HG02840 (cell line): ENCODE results near the gene SYTL3.

Experiments used
- ATAC-seq: cut with Tn5 transposase; IDR thresholded peaks from one replicate; pipeline ENCODE4 v1.9.1; 2021; ENCODE audit warnings: mild to moderate bottlenecking, moderate library complexity, moderate number of reproducible peaks; ENCODE audit not compliant: unreplicated experiment, low FRiP score

SYTL3 gene

DNA sequence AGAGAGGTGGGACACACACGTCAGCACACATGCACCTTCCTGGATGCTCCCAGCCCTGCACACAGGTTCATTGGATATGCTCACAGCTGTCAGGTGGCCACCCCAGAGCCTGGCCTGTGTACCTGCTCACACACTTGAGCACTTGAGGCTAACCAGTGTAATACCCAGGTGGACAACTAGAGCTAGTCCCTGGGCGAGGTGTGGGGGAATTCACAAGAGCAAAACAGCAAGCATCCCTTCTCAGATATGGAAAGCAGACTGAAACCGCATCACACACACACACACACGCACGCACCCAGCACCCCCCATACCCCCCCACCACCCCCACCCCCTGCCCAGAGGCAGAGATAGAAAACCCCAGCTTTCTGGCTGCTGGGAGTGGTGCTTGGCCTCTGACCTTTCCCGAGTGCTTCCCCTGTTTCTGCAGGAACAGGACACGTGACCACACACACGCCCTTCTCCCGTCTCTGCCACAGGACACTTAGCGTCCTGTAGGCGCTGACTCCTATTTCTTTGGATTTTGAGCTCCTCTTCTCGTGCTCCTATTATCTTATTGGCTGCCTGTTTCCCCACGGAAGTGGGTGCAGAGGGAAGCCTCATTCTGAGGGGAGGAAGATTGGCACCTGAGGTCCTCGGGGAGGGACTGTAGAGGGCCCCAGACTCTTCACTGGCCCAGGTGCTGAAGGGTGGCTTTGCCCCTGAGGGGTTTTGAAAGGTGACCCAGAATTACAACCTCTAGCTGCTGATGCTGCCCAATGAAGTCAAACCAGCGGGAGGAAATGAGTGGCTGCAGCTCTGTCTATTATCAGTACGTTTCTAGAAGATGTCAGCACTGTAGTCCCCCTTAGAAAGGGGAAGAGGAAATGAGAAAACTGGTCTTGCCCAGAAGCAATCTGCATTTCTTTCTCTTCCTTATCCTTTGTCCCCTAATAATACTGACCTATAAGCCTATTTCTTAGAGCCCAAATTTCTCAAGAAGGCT lies 65.8 kb downstream of the SYTL3 start:
- no peak for ATAC-seq

DNA sequence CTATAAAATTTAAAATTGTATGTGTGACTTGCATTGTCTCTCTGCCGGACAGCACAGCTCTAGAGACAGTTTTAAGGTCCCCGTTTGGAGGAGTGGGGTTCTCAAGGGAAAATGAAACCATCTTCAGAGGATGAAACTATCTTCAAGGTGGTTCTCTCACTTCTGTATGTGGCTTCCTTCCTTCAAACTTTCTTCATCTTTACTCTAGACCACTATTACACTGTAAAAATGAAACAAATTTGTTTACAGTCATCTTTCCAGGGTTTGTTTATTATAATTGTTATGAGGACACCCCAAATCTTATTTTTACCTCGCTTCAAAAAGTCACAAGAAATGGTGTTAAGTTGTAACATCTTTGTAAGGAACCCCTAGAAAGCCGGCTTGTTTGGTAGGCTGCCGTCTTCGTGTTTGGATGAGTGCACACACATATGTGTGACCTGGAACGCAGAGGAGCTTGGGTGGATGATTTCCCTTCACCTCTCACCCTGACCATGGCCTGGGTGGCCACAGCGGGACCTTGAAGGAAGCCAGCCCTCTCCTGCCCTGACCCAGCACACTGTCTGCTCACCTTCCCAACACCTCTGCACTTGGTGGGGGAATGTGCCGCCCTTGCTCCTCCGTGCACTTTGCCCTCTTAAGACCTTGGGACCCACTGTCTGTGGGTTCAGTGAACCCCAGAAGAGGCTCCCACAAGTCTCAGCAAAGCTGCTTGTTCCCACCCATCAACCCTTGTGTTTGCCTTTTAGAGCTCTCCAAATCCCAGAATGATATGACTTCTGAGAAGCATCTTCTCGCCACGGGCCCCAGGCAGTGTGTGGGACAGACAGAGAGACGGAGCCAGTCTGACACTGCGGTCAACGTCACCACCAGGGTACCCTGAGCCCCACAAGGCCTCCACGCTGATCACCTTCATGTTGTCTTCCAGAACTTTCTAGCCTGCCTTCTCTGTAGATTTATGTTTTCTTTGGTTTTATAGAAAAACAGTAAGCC lies 67.8 kb downstream of the SYTL3 start:
- ATAC-seq: peak; percentile 64

DNA sequence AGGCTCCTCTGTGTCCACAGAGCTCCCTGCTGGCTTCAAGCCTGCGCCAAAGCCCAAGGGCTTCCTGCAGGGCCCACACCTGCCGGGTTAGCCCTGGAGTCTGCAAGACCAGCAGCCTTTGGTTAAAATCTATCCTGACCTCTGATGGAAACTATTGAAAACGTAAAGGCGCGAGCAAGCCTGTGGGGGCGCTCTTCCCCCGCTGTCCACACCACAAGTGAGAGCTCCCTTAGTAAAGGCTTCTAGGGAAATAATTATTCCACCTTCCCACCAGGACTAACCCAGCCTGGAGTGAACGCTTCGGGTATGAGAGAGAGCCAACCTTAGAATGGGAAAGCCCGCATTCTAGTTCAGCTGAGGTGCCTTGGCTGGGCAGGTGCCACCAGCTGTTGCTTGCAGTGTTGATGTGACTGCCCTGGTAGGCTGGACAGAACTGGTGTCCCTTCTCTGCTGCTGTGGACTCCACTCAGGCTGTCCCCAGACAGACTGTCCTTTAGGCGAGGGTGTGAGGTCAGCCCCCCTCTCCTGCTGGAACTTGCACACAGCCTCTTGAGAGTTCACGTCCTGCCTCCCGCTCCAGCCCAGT lies 68.7 kb downstream of the SYTL3 start:
- ATAC-seq: no peak

DNA sequence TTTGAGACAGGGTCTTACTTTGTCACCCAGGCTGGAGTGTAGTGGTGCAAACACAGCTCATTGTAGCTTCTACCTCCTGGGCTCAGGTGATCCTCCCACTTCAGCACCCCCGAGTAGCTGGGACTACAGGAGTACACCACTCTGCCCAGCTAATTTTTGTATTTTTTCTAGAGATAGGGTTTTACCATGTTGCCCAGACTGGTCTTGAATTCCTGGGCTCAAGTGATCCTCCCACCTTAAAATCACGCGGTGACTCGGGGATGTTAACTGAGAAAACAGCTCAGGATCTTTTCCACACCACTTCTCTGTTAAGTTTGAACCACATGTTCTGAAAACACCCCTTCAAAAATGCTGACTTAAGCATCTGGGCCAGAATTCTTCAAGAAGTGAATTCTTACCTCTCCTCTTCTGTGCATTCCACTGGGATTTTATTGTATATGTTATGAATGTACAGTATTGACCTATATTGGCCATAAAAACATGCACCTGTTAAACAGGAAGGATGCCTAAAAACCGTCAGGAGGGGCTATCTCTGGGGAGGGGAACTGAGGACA lies 72.4 kb downstream of the SYTL3 start:
- no peak for ATAC-seq

GRCh38 chr6:158725704-158726103 lies 75.8 kb downstream of the SYTL3 start:
- ATAC-seq: no peak

GRCh38 chr6:158729906-158730540 lies 80.2 kb downstream of the SYTL3 start:
- no peak for ATAC-seq

DNA sequence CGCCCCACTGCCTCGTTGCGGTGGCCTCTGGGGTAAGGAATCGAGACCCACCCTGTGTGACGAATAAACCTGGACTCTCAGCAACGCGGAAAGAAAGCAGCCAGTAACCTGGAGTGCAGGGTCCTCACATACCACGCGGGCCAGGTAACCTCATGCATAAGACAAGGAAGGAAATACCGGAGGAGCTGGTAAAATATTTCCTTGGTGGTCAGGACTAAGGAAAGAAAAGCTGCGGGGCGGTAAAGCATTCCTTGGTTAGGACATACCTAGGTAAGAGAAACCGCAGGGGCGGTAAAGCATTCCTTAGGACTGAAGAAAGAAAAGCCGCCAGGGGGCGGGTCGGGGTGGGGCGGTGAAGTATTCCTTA lies 80.7 kb downstream of the SYTL3 start:
- no peak for ATAC-seq

- no peak for ATAC-seq
Measured at GRCh38 chr6:158735009-158735408, 85.2 kb downstream of the SYTL3 start.

DNA sequence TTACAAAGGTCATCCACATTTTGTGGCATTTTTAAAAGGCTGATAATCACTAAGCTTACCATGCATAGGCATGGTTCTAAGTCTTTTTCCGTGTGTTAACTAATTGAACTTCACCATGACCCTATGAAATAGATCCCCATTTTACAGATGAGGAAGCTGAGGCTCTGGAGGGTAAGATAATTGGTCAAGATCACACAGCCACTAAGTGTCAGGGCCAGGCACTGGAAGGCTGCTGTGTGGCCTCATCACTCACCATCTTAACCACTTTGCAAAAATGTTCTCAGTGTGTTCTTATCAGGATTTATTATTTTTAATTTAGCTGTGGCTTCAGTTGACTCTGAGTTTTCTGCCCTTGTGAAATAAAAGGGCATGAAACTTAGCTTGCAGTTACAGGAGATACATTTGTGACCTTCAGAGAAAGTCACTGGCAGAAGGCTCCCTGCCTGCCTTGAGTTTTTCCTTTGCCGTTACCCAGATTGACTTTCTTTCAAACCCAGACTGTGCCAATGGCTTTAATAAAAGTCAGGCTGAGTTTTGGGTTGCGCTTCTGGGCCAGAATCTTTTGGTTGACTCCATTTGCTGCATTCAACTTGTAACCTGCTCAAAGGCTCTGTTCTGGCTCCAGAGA lies 87.3 kb downstream of the SYTL3 start:
- no peak for ATAC-seq

- no peak for ATAC-seq
Measured at GRCh38 chr6:158737710-158738615, 88.1 kb downstream of the SYTL3 start.

DNA sequence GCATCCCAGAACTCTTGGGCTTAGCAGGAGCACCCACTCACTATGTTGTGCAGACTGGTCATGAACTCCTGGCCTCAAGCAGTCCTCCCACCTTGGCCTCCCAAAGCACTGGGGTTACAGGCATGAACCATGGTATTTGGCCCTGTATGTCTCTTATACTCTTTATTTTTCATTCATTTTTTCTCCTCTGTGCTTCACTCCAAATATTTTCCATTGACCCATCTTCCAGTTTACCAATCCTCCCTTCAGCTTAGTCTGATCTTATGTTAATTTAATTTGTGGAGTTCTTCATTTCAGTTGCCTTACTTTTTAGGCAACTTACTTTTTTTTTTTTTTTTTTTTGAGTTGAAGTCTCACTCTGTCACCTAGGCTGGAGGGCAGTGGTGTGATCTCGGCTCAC lies 89.8 kb downstream of the SYTL3 start:
- no peak for ATAC-seq

GRCh38 chr6:158743033-158743651 lies 93.3 kb downstream of the SYTL3 start:
- no peak for ATAC-seq

GRCh38 chr6:158744986-158745430 lies 95.2 kb downstream of the SYTL3 start:
- ATAC-seq: no peak

GRCh38 chr6:158751224-158751623 lies 101.4 kb downstream of the SYTL3 start:
- ATAC-seq: no peak

GRCh38 chr6:158751921-158752320 lies 102.1 kb downstream of the SYTL3 start:
- no peak for ATAC-seq

- ATAC-seq: no peak
Measured at GRCh38 chr6:158752613-158753012, 102.8 kb downstream of the SYTL3 start.

DNA sequence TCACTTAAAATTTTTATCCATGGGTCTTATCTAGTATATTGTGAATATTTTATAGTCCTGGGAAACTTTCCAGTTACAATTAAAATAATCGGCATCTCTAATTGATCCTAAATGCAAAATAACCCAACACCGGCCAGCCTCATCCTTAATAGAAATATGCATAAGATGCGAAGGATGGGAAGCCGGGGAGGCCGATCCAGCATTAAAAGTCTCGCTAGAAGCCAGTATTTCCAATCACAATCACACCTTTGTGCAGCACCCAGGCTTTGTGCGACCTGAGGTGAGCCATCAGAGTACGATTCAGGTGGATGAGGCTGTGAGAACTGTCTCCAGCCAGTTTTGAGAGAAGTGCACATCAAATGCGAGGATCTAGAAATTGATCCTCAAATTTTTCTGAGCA lies 104.0 kb downstream of the SYTL3 start:
- no peak for ATAC-seq

DNA sequence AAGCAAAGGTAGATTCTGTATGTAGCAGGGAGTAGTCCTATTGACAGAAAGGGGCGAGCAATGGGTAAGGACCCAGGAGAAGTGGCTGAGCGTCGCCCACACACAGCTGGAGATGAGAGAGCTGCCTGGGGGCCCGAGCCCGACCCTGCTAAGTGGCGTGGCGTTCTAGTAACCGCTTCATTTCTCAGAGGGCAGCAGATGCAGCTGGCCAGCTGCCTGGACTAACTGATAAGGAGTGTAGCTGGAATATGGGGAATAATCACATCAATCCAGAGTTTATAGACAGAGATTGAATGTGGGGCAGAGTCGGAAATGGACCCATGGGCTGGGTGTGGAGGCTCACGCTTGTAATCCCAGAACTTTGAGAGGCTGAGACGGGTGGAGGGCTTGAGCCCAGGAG lies 104.9 kb downstream of the SYTL3 start:
- ATAC-seq: no peak
